Measurements from ENCODE around the gene MAPT.

GRCh38 chr17:46074540-46074939 lies 180.2 kb downstream of the MAPT start:
- TF ChIP-seq CTCF (conservative IDR thresholded peaks at IDR 0.05) (no peak), ZFX (IDR thresholded peaks at IDR 0.05) (no peak)
